Measurements from ENCODE around the gene PRAME. TPM values are rescaled to one million over a fixed set of nuclear protein-coding genes. Genes with fewer than 3 reads are reported as not detected.

PRAME gene
- total and polyA plus RNA-seq, 10 of the 15 experiments (the other 5 are each of a cell fraction or from before 2014, with no cell fraction given): 0.40 to 2.5 (median 0.65) TPM

DNA sequence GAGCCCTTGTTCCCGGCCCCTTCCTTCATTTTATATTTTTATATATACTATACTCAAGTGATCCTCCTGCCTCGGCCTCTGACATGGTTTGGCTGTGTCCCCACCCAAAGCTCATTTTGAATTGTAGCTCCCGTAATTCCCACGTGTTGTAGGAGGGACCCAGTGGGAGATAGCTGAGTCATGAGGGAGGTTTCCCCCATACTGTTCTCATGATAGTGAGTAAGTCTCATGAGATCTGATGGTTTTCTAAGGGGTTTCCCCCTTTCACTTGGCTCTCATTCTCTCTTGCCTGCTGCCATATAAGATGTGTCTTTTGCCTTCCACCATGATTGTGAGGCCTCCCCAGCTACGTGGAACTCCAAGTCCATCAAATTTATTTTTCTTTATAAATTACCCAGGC, 31.8 kb downstream of the PRAME start (continued):
- TF ChIP-seq EGR1 (IDR thresholded peaks at IDR 0.05; ENCODE audit: borderline replicate concordance in 1 of 2, low read depth in 2 of 2, low read length in 2 of 2) (no peak), BHLHE40 (IDR thresholded peaks at IDR 0.05; ENCODE audit: borderline replicate concordance in 1 of 2, low read depth in 2 of 2, low read length in 1 of 2) (no peak)
- TF ChIP-seq, protein P1, sequence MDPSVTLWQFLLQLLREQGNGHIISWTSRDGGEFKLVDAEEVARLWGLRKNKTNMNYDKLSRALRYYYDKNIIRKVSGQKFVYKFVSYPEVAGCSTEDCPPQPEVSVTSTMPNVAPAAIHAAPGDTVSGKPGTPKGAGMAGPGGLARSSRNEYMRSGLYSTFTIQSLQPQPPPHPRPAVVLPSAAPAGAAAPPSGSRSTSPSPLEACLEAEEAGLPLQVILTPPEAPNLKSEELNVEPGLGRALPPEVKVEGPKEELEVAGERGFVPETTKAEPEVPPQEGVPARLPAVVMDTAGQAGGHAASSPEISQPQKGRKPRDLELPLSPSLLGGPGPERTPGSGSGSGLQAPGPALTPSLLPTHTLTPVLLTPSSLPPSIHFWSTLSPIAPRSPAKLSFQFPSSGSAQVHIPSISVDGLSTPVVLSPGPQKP (IDR thresholded peaks at IDR 0.05; ENCODE audit: low read depth, low read length): no peak

DNA sequence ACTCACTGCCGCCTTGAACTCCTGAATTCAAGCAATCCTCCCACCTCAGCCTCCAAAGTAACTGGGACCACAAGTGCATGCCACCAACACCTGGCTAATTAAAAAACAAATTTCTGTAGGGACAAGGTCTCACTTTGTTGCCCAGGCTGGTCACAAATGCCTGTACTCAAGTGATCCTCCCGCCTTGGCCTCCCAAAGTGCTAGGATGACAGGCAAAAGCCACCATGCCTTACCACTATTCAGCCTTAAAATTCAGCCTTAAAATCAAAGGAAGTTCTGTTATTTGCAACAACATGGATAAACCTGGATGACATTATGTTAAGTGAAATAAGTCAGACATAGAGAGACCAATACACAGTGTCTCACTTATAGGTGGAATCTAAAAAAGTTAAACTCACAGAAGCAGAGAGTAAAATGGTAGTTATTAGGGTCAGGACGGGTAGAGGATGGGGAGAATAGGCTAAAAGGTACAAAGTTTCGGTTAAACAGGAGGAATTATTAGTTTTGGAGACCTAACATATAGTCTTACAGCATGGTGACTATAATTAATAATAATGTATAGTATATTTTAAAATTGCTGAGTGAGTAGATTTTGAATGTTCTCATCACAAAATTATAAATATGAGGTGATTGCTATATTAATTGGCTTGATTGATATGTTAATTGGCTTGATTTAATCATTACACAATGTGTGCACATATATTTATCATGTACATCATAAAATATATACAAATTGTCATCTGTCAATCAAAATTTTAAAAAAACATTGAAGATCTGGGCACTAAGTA, 32.7 kb downstream of the PRAME start:
- no peaks in the 10 kb centered on the region for H4K20me1 ChIP-seq (ENCODE audit: control insufficient read depth, insufficient read depth)
- no peak for DNase-seq (ENCODE audit: low read depth, low spot score)
- no TSS peak for BruUV-seq (replicated peaks)
- CTCF ChIA-PET: no interaction called here
- H2AFZ ChIP-seq (ENCODE audit: control insufficient read depth, low read depth, low read length): no peak overlapping the region
- no peaks in the 10 kb centered on the region for H3K4me1 ChIP-seq (ENCODE audit: control insufficient read depth, insufficient read depth, low read length)
- H3K9me3 ChIP-seq (replicated peaks; ENCODE audit: control insufficient read depth, insufficient read depth, low read length): no peaks in the 10 kb centered on the region; the same call in 2 of the 3 replicates
- intact Hi-C loops (cut with micrococcal nuclease; ENCODE audit: unreplicated experiment) (no loop called here), in situ Hi-C loops (cut with MboI) (no loop called here)
- no peaks in the 10 kb centered on the region for H3K79me2 ChIP-seq (ENCODE audit: control insufficient read depth, insufficient read depth, low read length)
- no peak overlapping the region for H3K9ac ChIP-seq (ENCODE audit: control insufficient read depth, insufficient read depth, low read length)
- H3K4me3 ChIP-seq: no peak overlapping the region
- no peak for ATAC-seq
- SMC1A ChIA-PET (ENCODE audit: uncharacterized antibody, unreplicated experiment): no interaction called here
- H3K27ac ChIP-seq (ENCODE audit: control insufficient read depth, insufficient read depth): no peak overlapping the region
- POLR2A ChIA-PET: no interaction called here
- no peak overlapping the region for H3K4me2 ChIP-seq (ENCODE audit: control insufficient read depth, insufficient read depth)
- no peak for FAIRE-seq
- 35% methylated on average over 4 of the region's 4 CpGs for WGBS (ENCODE audit: insufficient coverage, insufficient replicate concordance, low lambda C conversion rate, missing lambda C conversion rate)
- RAD21 ChIA-PET (ENCODE audit: unreplicated experiment): no interaction called here
- H3K36me3 ChIP-seq (ENCODE audit: control insufficient read depth in 2 of 2, insufficient read depth in 2 of 2, low read length in 1 of 2): no peaks in the 10 kb centered on the region
- no peaks in the 10 kb centered on the region for H3K27me3 ChIP-seq (replicated peaks in 1 of 2; ENCODE audit: control insufficient read depth in 2 of 2, insufficient read depth in 2 of 2, low read length in 1 of 2)
- TF ChIP-seq, protein P2, sequence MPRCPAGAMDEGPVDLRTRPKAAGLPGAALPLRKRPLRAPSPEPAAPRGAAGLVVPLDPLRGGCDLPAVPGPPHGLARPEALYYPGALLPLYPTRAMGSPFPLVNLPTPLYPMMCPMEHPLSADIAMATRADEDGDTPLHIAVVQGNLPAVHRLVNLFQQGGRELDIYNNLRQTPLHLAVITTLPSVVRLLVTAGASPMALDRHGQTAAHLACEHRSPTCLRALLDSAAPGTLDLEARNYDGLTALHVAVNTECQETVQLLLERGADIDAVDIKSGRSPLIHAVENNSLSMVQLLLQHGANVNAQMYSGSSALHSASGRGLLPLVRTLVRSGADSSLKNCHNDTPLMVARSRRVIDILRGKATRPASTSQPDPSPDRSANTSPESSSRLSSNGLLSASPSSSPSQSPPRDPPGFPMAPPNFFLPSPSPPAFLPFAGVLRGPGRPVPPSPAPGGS (IDR thresholded peaks at IDR 0.05; ENCODE audit: borderline replicate concordance, insufficient read depth, low read depth, low read length, poor library complexity, severe bottlenecking): no peak
- TF ChIP-seq SIN3A (IDR thresholded peaks at IDR 0.05; ENCODE audit: low read depth, low read length) (no peak), SUPT20H (IDR thresholded peaks at IDR 0.05; ENCODE audit: borderline replicate concordance, control insufficient read depth, low read depth, low read length) (no peak), FOS (IDR thresholded peaks at IDR 0.05; ENCODE audit: borderline replicate concordance, extremely low read depth, insufficient read length) (no peak), CHD4 (IDR thresholded peaks at IDR 0.05) (no peak), TCF7 (IDR thresholded peaks at IDR 0.05; ENCODE audit: borderline replicate concordance) (no peak), MYB (IDR thresholded peaks at IDR 0.05; ENCODE audit: borderline replicate concordance, low read depth, low read length) (no peak), EZH2 (IDR thresholded peaks at IDR 0.05; ENCODE audit: borderline replicate concordance, control insufficient read depth, low read depth, low read length) (no peak)
- TF ChIP-seq, protein P3, sequence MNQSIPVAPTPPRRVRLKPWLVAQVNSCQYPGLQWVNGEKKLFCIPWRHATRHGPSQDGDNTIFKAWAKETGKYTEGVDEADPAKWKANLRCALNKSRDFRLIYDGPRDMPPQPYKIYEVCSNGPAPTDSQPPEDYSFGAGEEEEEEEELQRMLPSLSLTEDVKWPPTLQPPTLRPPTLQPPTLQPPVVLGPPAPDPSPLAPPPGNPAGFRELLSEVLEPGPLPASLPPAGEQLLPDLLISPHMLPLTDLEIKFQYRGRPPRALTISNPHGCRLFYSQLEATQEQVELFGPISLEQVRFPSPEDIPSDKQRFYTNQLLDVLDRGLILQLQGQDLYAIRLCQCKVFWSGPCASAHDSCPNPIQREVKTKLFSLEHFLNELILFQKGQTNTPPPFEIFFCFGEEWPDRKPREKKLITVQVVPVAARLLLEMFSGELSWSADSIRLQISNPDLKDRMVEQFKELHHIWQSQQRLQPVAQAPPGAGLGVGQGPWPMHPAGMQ (IDR thresholded peaks at IDR 0.05; ENCODE audit: borderline replicate concordance): no peak
- TF ChIP-seq, protein P4, sequence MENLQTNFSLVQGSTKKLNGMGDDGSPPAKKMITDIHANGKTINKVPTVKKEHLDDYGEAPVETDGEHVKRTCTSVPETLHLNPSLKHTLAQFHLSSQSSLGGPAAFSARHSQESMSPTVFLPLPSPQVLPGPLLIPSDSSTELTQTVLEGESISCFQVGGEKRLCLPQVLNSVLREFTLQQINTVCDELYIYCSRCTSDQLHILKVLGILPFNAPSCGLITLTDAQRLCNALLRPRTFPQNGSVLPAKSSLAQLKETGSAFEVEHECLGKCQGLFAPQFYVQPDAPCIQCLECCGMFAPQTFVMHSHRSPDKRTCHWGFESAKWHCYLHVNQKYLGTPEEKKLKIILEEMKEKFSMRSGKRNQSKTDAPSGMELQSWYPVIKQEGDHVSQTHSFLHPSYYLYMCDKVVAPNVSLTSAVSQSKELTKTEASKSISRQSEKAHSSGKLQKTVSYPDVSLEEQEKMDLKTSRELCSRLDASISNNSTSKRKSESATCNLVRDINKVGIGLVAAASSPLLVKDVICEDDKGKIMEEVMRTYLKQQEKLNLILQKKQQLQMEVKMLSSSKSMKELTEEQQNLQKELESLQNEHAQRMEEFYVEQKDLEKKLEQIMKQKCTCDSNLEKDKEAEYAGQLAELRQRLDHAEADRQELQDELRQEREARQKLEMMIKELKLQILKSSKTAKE (IDR thresholded peaks at IDR 0.05; ENCODE audit: low read depth, poor library complexity, severe bottlenecking): no peak
- TF ChIP-seq, protein P1 (IDR thresholded peaks at IDR 0.05; ENCODE audit: low read depth, low read length): no peak

Measured in GM12878 (cell line).